ENCODE results near the gene RRAS. TPM values are rescaled to one million over a fixed set of nuclear protein-coding genes. Genes with fewer than 3 reads are reported as not detected.

Gene RRAS
- total RNA-seq, 1 donor from 2014 or later: 4.7 TPM

DNA sequence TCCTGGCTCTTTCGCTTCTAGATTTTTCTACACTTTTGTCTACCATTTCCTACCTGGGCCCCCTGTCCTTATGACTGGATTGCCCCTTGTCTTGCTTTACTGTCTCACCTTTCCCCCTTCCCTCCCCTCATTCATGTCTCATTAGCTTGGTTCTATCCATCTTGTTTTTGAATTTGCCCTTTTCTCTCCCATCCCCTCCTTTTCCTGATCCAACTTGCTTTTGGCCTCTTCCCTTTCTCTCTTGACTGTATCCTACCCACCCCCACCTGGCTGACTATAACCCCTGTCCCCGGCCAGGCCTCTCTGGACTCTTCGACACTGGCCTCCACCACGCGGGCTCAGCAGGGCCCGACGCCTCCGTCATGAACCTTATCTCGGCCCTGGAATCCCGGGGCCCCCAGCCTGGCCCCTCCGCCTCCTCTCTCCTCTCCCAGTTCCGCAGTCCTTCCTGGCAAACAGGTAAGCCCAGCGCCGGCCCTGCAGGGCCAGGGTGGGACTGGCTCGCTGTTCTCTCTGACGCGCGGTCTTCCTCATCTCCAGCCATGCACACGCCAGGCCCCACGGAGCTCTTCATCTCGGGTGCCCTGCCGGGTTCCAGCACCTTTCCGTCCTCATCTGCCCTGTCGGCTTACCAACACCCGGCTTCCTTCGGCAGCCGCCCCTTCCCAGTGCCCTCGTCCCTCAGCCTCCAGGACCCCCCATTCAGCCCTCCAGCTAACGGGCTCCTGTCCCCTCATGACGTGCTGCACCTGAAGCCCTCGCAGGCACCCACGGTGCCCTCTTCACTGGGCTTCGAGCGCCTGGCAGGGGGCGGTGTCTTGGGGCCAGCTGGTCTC lies 45.6 kb downstream of the RRAS start:
- peaks cover 11% of the 10 kb centered on the region for H3K9me3 Mint-ChIP-seq (ENCODE audit: unreplicated experiment)
- DNase-seq: no peak
- H3K4me3 Mint-ChIP-seq (ENCODE audit: unreplicated experiment): peak overlapping the region; percentile 89
- H3K27me3 Mint-ChIP-seq (ENCODE audit: unreplicated experiment): peaks cover 9% of the 10 kb centered on the region
- TF ChIP-seq, protein P1, sequence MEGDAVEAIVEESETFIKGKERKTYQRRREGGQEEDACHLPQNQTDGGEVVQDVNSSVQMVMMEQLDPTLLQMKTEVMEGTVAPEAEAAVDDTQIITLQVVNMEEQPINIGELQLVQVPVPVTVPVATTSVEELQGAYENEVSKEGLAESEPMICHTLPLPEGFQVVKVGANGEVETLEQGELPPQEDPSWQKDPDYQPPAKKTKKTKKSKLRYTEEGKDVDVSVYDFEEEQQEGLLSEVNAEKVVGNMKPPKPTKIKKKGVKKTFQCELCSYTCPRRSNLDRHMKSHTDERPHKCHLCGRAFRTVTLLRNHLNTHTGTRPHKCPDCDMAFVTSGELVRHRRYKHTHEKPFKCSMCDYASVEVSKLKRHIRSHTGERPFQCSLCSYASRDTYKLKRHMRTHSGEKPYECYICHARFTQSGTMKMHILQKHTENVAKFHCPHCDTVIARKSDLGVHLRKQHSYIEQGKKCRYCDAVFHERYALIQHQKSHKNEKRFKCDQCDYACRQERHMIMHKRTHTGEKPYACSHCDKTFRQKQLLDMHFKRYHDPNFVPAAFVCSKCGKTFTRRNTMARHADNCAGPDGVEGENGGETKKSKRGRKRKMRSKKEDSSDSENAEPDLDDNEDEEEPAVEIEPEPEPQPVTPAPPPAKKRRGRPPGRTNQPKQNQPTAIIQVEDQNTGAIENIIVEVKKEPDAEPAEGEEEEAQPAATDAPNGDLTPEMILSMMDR (IDR thresholded peaks at IDR 0.05; ENCODE audit: partially characterized antibody, unreplicated experiment): no peak
- peak overlapping the region; percentile 50 for H3K27ac Mint-ChIP-seq (ENCODE audit: unreplicated experiment)
- H3K36me3 Mint-ChIP-seq (ENCODE audit: unreplicated experiment): no peaks in the 10 kb centered on the region
- peaks cover 10% of the 10 kb centered on the region for H3K4me1 Mint-ChIP-seq (ENCODE audit: low read depth, unreplicated experiment)

DNA sequence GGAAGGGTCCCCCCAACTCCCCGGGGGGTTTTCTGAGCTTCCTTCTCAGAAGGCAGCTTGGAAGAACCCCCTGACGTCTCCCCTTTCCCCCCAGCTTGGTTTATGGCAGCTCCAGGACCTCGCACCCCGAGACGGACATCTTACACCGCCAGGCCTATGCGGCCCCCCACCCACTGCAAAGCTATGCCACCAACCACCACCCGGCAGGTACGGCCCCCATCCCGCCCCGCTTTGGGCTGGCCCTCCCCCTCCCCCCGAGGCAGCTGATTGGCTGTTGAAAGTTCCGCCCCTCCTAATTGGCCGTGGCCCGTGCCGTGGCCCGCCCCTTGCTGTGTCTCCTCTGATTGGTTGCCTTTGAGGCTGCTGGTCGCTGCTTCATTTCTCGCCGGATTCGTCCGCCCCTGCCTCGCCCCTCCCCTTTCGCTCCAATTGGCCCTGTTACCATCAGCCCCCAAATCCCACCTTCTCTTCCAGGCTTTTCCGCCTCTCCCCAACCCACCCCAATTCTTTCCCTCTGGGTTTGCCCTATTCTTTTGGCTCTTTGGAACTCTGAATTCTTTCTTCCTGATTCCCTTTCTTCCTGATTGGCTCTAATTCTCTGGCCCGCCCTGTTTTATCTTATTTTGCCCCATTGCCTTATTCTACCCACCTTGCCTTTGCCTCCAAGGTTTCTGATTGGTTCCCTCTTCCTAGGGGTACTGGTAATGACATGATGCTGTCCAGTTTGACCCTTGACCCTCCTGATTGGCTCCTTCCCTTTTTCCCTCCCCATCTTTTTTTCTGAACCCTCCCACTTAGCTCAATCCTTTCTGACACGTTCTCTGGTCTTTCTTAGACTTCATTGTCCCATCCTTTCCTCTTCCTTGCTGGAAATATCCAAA lies 46.5 kb downstream of the RRAS start:
- Mint-ChIP-seq H3K4me1 (ENCODE audit: low read depth, unreplicated experiment) (peaks cover 10% of the 10 kb centered on the region), H3K27ac (ENCODE audit: unreplicated experiment) (peak overlapping the region; percentile 50), H3K27me3 (ENCODE audit: unreplicated experiment) (peaks cover 9% of the 10 kb centered on the region), H3K4me3 (ENCODE audit: unreplicated experiment) (peak overlapping the region; percentile 89), H3K36me3 (ENCODE audit: unreplicated experiment) (no peaks in the 10 kb centered on the region), H3K9me3 (ENCODE audit: unreplicated experiment) (peaks cover 13% of the 10 kb centered on the region)
- TF ChIP-seq, protein P1 (IDR thresholded peaks at IDR 0.05; ENCODE audit: partially characterized antibody, unreplicated experiment): no peak
- peak; percentile 96 for DNase-seq

DNA sequence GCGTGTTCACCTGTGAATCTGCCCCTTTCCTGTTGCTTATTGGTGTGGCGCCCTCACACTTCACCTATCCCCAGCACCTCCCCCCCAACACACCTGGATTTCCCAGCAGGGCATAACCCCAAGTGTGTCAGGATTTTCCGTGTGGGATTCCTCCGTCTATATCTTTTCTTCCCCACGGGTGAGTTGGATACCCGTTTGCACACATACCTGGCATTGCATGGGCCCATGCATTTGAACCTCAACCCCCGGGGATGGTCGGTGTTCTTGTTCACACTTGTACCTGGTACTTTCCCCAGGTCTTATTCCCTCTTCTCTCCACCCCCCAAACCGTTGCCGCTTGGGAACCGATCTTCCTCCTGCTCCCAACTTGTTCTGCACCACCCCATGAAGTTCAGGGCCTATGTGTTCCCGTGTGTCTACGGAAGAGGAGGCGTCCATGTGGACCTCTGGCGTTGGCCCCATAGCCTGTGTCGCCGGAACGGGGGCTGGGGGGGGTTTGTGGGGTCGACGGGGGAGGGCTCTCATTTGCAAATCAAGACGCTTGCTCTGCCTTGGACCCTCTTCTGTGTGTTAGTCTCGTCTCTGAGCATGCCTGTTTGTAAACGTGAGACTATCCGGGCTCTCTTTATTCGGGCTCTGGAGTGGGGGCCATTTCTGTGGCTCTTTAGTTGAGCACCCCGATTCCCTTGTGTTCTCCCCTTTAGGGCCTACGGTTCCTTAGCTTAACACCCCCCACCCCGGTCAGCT lies 47.3 kb downstream of the RRAS start:
- Mint-ChIP-seq H3K4me3 (ENCODE audit: unreplicated experiment) (peak overlapping the region; percentile 89), H3K36me3 (ENCODE audit: unreplicated experiment) (no peaks in the 10 kb centered on the region), H3K4me1 (ENCODE audit: low read depth, unreplicated experiment) (peaks cover 10% of the 10 kb centered on the region), H3K27me3 (ENCODE audit: unreplicated experiment) (peaks cover 9% of the 10 kb centered on the region), H3K9me3 (ENCODE audit: unreplicated experiment) (peaks cover 13% of the 10 kb centered on the region), H3K27ac (ENCODE audit: unreplicated experiment) (peak overlapping the region; percentile 77)
- TF ChIP-seq, protein P1 (IDR thresholded peaks at IDR 0.05; ENCODE audit: partially characterized antibody, unreplicated experiment): no peak
- DNase-seq: no peak

DNA sequence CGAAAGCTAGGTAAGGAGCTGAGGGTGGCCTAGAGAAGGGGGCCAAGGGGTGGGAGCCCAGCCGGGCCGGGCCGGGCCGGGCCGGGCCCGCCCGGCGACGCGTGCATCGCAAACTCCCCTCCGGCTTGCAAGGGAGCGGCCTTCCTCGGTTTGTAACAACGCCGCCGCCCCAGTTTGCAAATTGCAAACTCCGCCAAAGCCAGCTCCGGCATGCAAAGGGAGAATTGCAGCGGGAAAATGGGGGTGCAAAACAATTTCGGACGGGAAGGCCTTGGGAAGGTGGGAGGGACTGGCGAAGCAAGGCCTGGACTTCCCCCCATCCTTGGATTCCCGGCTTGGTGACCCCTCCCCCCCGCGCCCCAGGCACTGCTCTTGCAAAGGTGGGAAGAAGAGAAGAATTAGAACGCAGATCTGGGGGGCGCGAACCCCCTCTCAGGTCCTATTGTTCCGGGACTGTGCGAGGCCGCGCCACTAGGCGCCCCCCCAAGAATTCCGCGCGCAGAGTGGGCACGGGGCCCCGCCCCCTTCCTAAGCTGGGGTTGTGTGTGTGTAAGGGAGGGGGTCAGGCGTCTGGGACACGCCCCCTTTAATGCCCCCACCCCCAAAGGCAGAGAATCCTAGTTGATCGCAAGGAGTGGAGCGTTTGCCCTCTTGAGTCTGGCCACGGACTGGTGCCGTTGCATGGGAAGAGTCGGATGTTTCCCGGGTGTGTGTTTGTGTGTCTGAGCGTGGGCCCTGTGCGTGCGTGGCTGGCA lies 48.0 kb downstream of the RRAS start:
- H3K27me3 Mint-ChIP-seq (ENCODE audit: unreplicated experiment): peaks cover 9% of the 10 kb centered on the region
- peak overlapping the region; percentile 77 for H3K27ac Mint-ChIP-seq (ENCODE audit: unreplicated experiment)
- H3K9me3 Mint-ChIP-seq (ENCODE audit: unreplicated experiment): peaks cover 13% of the 10 kb centered on the region
- H3K36me3 Mint-ChIP-seq (ENCODE audit: unreplicated experiment): no peaks in the 10 kb centered on the region
- TF ChIP-seq, protein P1 (IDR thresholded peaks at IDR 0.05; ENCODE audit: partially characterized antibody, unreplicated experiment): no peak
- H3K4me1 Mint-ChIP-seq (ENCODE audit: low read depth, unreplicated experiment): peaks cover 10% of the 10 kb centered on the region
- peak overlapping the region; percentile 89 for H3K4me3 Mint-ChIP-seq (ENCODE audit: unreplicated experiment)
- peak; percentile 56 for DNase-seq

Measured in glutamatergic neuron (in vitro differentiated cells).